ENCODE data around the gene COL4A5.
"Not testable (repeated sequence)": the region's sequence is repeated elsewhere in the genome, so short reads cannot be mapped to it uniquely, and the experiment has no call there.

The COL4A5 gene

GRCh38 chrX:108456971-108457477 is 17.4 kb downstream of the COL4A5 start:
- DNase-seq = no peak

- no peak for DNase-seq
Measured at GRCh38 chrX:108464604-108465003, 25.0 kb downstream of the COL4A5 start.

DNA sequence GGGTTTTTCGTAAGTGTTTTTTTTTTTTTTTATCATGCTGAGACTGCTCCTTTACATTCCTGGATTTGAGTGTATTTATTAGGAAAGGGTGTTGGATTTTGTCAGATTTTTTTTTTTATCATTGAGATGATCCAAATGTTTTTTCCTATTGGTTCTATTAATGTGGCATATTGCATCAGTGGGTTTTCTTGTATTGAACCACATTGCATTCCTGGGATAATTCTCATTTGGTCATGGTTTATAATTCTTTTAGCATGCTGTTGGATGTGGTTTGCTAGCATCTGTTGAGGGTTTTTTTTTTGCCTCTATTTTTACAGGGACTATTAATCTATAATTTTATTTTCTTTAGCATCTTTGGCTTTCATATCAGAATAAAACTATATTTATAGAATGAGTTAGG is 28.8 kb downstream of the COL4A5 start:
- DNase-seq = no peak

DNA sequence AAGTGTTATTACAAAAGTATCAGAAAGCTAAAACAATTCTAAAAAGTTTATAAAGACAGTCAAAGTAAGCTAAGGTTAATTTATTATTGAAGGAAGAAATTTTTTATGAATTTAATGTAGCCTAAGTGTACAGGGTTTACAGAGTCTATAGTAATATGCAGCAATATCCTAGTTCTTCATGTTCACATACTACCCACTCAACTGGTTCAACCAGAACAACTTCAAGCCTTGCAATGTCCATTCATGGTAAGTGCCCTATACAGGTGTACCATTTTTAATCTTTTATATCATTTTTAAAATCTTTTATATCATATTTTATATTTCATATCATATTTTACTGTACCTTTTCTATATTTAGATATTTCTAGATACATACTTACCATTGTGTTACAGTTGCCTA is 34.3 kb downstream of the COL4A5 start:
- DNase-seq = no peak

DNA sequence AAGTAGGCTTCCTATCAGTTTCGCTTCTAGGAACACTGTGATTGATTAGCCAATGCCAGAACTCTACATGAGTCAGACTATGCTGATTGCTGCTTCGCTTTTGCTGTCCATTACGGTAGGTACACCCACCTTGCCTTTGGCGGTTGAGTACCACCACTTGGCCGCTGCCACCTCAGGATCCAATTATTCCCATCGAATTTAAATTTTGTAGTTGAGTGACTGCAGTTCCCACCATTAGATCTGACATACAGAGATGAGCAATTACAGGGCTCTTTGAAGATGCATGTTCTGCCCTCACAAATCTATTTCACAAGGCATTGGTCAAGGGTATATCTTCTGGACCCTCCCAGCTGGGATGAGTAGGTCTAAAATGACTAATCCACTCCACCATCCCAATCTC is 41.9 kb downstream of the COL4A5 start:
- not testable (repeated sequence) for DNase-seq

- DNase-seq = no peak
Measured at GRCh38 chrX:108484251-108484650, 44.6 kb downstream of the COL4A5 start.

DNA sequence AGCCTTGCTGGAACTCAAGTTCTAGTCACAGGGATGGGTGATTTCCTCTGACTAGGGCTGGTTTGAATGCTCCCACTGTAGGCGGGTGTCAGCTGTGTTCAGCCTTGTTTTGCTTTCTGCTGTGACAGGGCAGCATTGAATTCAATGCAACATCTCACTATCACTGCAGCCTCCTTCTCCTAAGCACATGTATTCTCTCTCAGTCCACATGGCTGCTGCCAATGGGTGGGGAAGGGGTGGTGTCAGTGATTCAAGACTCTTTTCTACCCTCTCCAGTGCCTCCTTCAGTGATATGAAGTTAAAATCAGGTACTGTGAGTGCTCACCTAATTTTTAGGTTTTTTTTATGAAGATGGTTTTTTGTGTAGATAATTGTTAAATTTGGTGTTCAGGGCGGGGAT is 46.3 kb downstream of the COL4A5 start:
- no peak for DNase-seq

DNA sequence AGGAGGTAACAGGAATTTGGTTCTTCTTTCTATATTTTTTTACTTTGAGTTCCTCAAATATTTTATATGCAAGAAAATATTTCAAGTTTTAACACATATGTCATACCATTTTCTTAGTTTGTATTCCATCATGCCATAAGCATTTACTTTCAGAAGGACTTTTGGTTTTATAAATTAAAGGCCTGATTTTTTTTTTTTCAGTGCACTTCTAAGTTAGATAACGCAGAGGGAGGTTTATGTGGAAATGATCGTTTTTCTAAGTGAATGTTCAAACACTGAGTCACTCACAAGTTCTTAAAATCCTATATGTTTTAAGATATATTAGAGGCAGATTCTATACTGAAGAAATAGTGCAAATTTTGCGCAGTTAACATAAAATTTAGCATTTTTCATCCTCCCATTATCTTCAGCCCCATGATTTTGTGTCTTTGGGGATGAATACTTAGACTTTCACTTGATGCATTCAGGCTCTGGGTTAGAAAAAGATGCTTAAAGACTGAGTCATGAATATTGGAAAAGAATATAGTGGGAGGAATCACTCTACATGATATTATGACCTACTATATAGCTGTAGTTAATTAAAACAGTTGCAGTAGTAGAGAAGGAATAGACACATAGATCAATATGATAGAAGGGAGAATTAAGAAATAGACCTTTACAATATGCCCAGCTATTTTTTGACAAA is 54.9 kb downstream of the COL4A5 start:
- no peak for DNase-seq

GRCh38 chrX:108511721-108512120 is 72.1 kb downstream of the COL4A5 start:
- DNase-seq = no peak

DNA sequence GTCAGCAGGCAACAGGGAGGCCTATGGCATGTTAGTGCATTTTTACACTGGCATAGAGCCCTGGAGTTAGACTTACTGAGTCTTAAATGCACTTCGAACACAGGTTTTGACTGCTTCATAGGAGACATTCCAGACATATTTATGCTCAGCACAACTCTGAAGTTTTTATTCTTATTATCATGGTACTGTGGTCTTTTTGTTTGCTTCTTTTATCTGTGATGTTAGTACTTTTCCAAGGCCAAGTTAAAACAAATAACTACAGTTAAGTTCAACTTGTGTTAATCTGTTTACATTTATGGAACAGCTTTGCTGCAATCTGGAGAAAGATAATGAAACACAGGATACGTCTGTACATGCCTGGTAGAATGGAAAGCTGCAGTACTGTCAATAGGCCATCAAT is 76.5 kb downstream of the COL4A5 start:
- DNase-seq = no peak

DNA sequence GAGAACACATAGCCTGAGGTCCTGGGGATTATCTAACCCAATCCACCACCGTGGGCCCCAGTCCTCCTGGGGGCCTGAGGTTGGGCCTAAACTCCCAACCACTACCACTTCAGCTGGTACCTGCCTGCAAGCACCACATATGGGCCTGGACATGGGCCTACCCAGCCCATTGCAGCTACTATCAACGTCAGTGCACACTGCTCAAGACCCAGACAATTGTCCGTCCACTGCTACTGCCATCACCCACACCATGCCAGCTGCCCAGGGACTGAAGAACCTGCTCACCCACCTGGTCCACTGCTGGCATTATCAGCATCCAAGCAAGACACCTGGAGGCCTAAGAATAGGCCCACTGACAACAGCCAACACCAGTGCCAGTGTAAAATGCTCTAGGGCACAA is 88.1 kb downstream of the COL4A5 start:
- DNase-seq = no peak

DNA sequence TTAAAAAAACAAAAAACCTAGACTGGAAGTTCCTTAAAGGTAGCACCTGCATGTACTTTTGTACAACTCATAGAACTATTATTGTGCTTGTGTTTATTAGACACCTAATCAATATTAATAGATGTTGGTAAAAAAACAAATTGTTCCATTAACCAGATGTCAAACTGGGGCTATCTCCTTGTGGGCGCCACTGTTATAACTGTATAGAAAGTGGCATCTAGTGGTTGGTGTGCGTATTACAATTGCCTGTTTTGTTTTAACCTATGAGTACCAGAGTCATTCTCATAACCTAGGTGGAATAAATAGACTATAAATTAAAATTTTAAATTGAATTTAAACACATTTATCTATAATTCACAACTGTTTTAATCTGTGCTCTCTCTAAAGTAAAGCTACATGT is 97.4 kb downstream of the COL4A5 start:
- no peak for DNase-seq

- no peak for DNase-seq
Measured at GRCh38 chrX:108541286-108541685, 101.6 kb downstream of the COL4A5 start.

DNA sequence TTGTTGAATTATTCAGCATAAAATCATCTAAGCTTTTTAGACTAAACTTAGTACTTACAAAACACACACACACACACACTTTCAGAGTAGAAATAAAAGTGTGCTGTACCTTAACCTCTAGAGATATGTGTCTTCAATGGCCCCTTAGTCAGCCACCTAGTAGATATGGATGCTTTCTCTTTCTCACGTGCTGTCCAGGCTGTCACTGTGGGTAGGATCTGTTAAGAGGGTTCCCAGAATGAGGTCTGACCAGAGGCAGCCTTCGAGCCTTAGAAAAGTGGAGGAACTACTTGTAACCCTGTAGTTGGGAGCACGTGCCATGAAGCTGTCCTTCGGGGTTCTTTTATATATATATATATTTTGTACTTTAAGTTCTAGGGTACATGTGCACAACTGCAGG is 117.9 kb downstream of the COL4A5 start:
- DNase-seq = no peak

DNA sequence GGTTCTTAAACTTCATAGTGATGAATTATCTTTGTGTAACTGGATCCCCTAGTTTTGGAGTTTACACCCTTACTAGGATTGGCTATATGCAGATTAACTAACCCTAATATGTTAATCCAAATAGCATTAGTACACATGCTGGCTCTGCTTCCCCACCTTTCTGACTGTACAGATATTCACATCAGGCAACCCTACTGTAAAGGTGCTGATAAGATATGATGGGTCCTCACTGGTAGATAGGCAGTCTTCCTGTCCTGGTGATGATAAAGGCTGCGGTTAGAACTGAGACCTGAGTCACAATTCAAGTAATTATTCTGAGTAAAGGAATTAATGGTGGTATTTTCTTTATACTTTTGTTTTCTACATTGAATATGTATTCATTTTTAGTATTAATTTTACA is 118.6 kb downstream of the COL4A5 start:
- DNase-seq = no peak

DNA sequence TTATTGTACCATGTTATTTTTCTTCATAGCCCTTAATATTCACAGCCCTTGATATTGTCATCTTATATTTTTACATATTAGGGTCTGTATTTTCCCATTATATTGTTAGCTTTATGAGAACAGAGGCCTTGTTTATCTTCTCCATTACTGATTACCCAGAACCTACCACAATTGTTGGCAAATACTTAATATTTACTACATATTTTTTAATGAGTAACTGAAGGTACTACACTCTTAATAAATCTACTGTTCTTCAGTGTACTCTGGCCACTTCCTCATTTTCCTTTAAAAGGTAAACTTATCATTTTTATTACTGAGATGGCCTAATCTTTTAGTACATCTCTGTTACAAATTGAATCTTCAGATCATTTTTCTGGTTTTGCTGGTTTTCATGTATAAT is 133.5 kb downstream of the COL4A5 start:
- no peak for DNase-seq

DNA sequence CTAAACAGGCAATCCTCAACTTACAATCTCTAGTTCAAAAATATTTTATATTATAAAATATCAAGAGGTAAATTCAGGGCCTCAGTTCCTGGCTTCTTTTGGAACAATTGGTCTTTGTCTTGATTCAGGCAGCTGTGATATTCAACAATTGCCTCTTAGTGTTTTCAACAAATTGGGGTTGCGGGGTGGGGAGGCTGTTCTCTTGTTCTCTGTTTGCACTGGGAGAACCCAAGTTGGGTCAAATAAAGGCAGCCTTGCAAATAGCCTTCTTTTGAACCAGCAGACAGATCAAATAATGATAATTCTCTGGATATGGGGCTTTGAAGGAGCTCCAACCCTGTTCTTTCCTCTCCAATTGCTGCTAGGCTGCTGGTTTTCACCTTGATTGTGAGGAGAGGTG is 142.5 kb downstream of the COL4A5 start:
- no peak for DNase-seq

DNA sequence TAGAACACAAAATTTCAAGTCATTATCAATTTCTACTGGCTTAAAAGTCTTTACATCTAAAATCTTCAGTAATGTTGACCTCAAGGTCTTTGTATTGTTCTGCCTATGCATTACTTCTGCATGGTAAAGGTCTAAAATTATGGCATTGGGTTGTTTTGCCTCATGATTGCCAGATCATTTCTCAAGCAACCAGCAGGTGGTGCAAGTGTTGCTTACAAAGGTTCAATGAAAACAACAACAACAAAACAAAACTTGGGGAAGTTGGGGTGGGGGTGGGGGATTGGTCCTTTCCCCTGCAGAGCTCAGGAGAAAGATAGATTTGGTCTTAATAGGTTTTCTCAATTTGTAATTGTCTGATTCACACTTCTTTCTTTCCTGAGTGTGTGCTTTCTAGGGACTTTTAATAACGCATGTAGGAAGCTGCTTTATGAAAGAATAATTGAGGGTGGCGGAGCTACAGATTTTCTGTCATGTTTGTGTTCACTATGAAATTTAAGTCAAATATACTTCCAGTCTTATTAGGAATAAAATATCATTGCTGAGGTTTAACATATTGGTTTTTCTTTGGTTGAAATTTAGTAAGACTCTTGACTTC is 145.1 kb downstream of the COL4A5 start:
- DNase-seq = no peak

DNA sequence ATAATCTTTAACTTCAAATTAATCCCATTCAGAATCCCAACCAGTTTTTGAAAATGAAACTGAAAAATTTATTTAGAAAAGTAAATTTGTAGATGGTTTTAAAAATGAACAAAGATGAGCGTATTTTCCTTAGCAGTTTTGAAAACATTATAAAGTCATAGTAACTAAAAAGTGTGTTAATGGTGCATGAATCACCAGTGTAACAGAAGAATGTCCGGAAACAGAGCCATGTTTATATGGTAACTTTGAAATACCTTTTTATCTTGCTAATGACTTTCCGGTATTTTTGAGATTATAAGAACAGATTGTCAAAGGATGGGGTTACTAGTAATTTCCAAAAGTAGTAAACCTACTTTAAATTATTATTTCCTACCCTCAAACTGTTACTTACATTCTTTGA is 150.9 kb downstream of the COL4A5 start:
- no peak for DNase-seq

- DNase-seq = no peak
Measured at GRCh38 chrX:108601276-108601675, 161.6 kb downstream of the COL4A5 start.

DNA sequence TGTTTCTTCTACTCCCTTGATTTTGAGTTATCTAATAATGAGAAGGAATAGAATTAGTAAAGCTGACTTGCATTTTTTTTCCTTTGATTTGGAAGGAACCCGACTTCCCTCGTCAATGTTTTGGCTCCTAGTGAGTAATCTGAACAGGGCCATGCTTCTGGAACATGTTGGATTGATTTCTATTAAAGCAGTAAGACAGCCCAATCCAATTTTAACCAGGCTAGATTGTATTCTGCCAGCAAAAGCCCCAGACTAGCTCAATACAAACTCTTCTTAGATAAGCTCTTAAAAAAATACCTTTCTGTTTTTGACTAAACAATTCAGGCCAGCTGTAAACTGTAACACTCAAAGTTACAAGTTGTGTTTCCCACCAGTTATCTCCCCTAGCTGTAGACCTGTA is 170.5 kb downstream of the COL4A5 start:
- DNase-seq = no peak

- DNase-seq = no peak
Measured at GRCh38 chrX:108614616-108615015, 175.0 kb downstream of the COL4A5 start.

- no peak for DNase-seq
Measured at GRCh38 chrX:108640817-108641216, 201.2 kb downstream of the COL4A5 start.

GRCh38 chrX:108641589-108642272 is 202.1 kb downstream of the COL4A5 start:
- DNase-seq = no peak
